IMR-90 (cell line): ENCODE results near the gene RPS27L. TPM values are rescaled to one million over a fixed set of nuclear protein-coding genes. Genes with fewer than 3 reads are reported as not detected.

ENCODE experiments used
- ATAC-seq: fragments of 200-7000 bp; cut with Tn5 transposase; 2 replicates; pipeline ENCODE4 v1.9.1; 2020; ENCODE audit warnings: low read depth, mild to moderate bottlenecking, moderate library complexity
- BruUV-seq: library from RNA; stranded (reverse); fragments of 400-500 nt; replicated peaks from 2 replicates; lab custom pipeline; 2021; lab: Mats Ljungman, UMichigan
- CTCF ChIA-PET: fragments of 300-600 bp; formaldehyde crosslinking; extraction: SDS; loops from one replicate; lab custom pipeline; 2021; ENCODE audit warnings: antibody characterized with exemption; lab: Yijun Ruan, JAX
- POLR2A ChIA-PET: fragments of 300-600 bp; sonication (Branson Sonifier 250); formaldehyde crosslinking; loops from one replicate; lab custom pipeline; 2022; ENCODE audit warnings: antibody characterized with exemption; ENCODE audit not compliant: unreplicated experiment; lab: Charles Lee
- DNase-seq: peaks from one replicate; pipeline ENCODE4 v3.0.0; 2013
- H2AFZ ChIP-seq: replicated peaks from 2 replicates; pipeline ENCODE3; 2013; ENCODE audit warnings: low read length, mild to moderate bottlenecking; ENCODE audit not compliant: poor library complexity
- H2AK5ac ChIP-seq: 2 replicates; pipeline ENCODE4 v1.6.1; 2013; ENCODE audit warnings: low read depth, low read length, inconsistent platforms
- H2AK9ac ChIP-seq: replicated peaks from 2 replicates; pipeline ENCODE3; 2013; ENCODE audit warnings: mild to moderate bottlenecking, low read depth, low read length, moderate library complexity; ENCODE audit not compliant: poor library complexity
- H2BK120ac ChIP-seq: 2 replicates; pipeline ENCODE4 v1.6.1; 2013; ENCODE audit warnings: low read depth, low read length, inconsistent platforms
- H2BK15ac ChIP-seq: 3 replicates; pipeline ENCODE4 v1.6.1; 2013; ENCODE audit warnings: low read depth, low read length, inconsistent platforms
- H2BK20ac ChIP-seq: 2 replicates; pipeline ENCODE4 v1.6.1; 2013; ENCODE audit warnings: low read depth, mild to moderate bottlenecking, inconsistent platforms, low read length, moderate library complexity
- H2BK5ac ChIP-seq: 2 replicates; pipeline ENCODE4 v1.6.1; 2013; ENCODE audit warnings: mild to moderate bottlenecking, low read depth, low read length, inconsistent platforms; ENCODE audit not compliant: poor library complexity, severe bottlenecking
- H3K14ac ChIP-seq: replicated peaks from 2 replicates; pipeline ENCODE4 v1.6.1; 2013; ENCODE audit warnings: low read depth, low read length, inconsistent platforms
- H3K18ac ChIP-seq: 2 replicates; pipeline ENCODE4 v1.6.1; 2013; ENCODE audit warnings: low read depth, low read length, control low read depth
- H3K23ac ChIP-seq: 2 replicates; pipeline ENCODE4 v1.6.1; 2013; ENCODE audit warnings: low read depth, low read length, inconsistent platforms
- H3K27ac ChIP-seq: 2 replicates; pipeline ENCODE4 v1.5.1; 2013; ENCODE audit warnings: mild to moderate bottlenecking, control low read depth, low read length; ENCODE audit not compliant: insufficient read depth
- H3K27me3 ChIP-seq: 2 replicates; pipeline ENCODE4 v1.6.1; 2013; ENCODE audit warnings: low read length; ENCODE audit not compliant: control insufficient read depth, insufficient read depth
- H3K36me3 ChIP-seq: 2 replicates; pipeline ENCODE4 v1.6.1; 2013; ENCODE audit warnings: low read length, mixed read lengths; ENCODE audit not compliant: control insufficient read depth, insufficient read depth
- H3K4ac ChIP-seq: 2 replicates; pipeline ENCODE4 v1.6.1; 2013; ENCODE audit warnings: low read depth, low read length, inconsistent platforms
- H3K4me1 ChIP-seq: 2 replicates; pipeline ENCODE4 v1.6.1; 2013; ENCODE audit warnings: low read length, mixed read lengths; ENCODE audit not compliant: control insufficient read depth, insufficient read depth
- H3K4me2 ChIP-seq: 2 replicates; pipeline ENCODE4 v1.6.1; 2013; ENCODE audit warnings: low read depth, mild to moderate bottlenecking, control low read depth, low read length, moderate library complexity
- H3K4me3 ChIP-seq: 2 replicates; pipeline ENCODE4 v1.5.1; 2013; ENCODE audit warnings: low read depth, mild to moderate bottlenecking, control low read depth, low read length, moderate library complexity; ENCODE audit not compliant: insufficient read depth
- H3K56ac ChIP-seq: 2 replicates; pipeline ENCODE4 v1.6.1; 2013; ENCODE audit warnings: low read length, inconsistent platforms; ENCODE audit not compliant: insufficient read depth; ENCODE audit errors: extremely low read depth
- H3K79me1 ChIP-seq, 2 experiments: 2 replicates each; pipeline ENCODE4 v1.6.1; 2013; ENCODE audit warnings: low read length in 2 of 2, inconsistent platforms in 1 of 2, low read depth in 1 of 2
- H3K9ac ChIP-seq: 2 replicates; pipeline ENCODE4 v1.6.1; 2013; ENCODE audit warnings: low read depth, low read length, control low read depth
- H3K9me1 ChIP-seq: 2 replicates; pipeline ENCODE4 v1.6.1; 2013; ENCODE audit warnings: low read length, inconsistent platforms; ENCODE audit not compliant: insufficient read depth
- H3K9me3 ChIP-seq: 2 replicates; pipeline ENCODE4 v1.6.1; 2013; ENCODE audit warnings: low read length; ENCODE audit not compliant: control insufficient read depth, insufficient read depth
- H4K20me1 ChIP-seq: 2 replicates; pipeline ENCODE4 v1.6.1; 2013; ENCODE audit warnings: low read length, inconsistent platforms; ENCODE audit not compliant: insufficient read depth
- H4K5ac ChIP-seq: 2 replicates; pipeline ENCODE4 v1.6.1; 2013; ENCODE audit warnings: mild to moderate bottlenecking, low read depth, low read length, control low read depth
- H4K8ac ChIP-seq, 2 experiments: 2 replicates each; pipeline ENCODE4 v1.6.1; 2013; ENCODE audit warnings: low read depth in 2 of 2, low read length in 2 of 2, control low read depth in 1 of 2, inconsistent platforms in 1 of 2
- H4K91ac ChIP-seq: 2 replicates; pipeline ENCODE4 v1.6.1; 2013; ENCODE audit warnings: low read depth, low read length, inconsistent platforms; ENCODE audit not compliant: insufficient read depth
- CEBPB ChIP-seq: IDR thresholded peaks from 2 replicates; pipeline ENCODE4 v1.6.1; 2012; ENCODE audit warnings: low read depth, low read length, improper control_type of control experiment
- FOS ChIP-seq: fragments of 150-350 bp; IDR thresholded peaks from 2 replicates; pipeline ENCODE4 v1.6.1; 2016; ENCODE audit warnings: low read depth, low read length
- MXI1 ChIP-seq: IDR thresholded peaks from 2 replicates; pipeline ENCODE4 v1.6.1; 2012; ENCODE audit warnings: low read depth, mild to moderate bottlenecking, low read length, moderate library complexity, borderline replicate concordance
- RAD21 ChIP-seq: IDR thresholded peaks from 2 replicates; pipeline ENCODE4 v1.6.1; 2012; ENCODE audit warnings: low read length, improper control_type of control experiment
- SMC3 ChIP-seq: fragments of 150-350 bp; IDR thresholded peaks from 2 replicates; pipeline ENCODE4 v1.6.1; 2016; ENCODE audit warnings: low read depth, mild to moderate bottlenecking, antibody characterized with exemption, low read length, moderate library complexity
- WGBS, 2 experiments: methylation state at CpG; one replicate each; pipeline versions ENCODE4 v1.1.5 to v1.1.7; 2013; ENCODE audit warnings: missing lambda C conversion rate in 2 of 2; ENCODE audit not compliant: insufficient read length in 1 of 2; ENCODE audit errors: extremely low coverage in 2 of 2; 5-methylcytosine and 5-hydroxymethylcytosine counted together
- dilution Hi-C: fragments of 300-500 bp; cut with HindIII; formaldehyde crosslinking; loops from one replicate; pipeline ENCODE4 v1.14.3; 2018; ENCODE audit warnings: low sequenced_read_pairs; ENCODE audit not compliant: unreplicated experiment
- in situ Hi-C: fragments of 300-500 bp; cut with MboI; formaldehyde crosslinking; loops from 3 replicates; pipeline ENCODE4 v1.14.3; 2019; ENCODE audit warnings: low sequenced_read_pairs, inconsistent platforms, mixed read lengths
- intact Hi-C: fragments of 100-400 bp; cut with micrococcal nuclease; formaldehyde crosslinking; loops from 2 replicates; pipeline ENCODE4 v1.10.0; 2022
- polyA plus RNA-seq, 3 experiments: library from polyadenylated mRNA; depleted of rRNA; stranded (reverse); fragments of >200 nt; gene quantifications; 2 replicates each; pipeline ENCODE4 v1.2.3, GENCODE V29; 2012; ENCODE audit warnings: low replicate concordance in 1 of 3
- total RNA-seq: library from RNA; depleted of rRNA; stranded (reverse); fragments of >200 nt; gene quantifications from 2 replicates; pipeline ENCODE4 v1.2.3, GENCODE V29; 2012

The RPS27L gene
- total and polyA plus RNA-seq, 2 of the 4 experiments (the other 2 are of a cell fraction) = 53.1 to 302 TPM

- H3K18ac ChIP-seq = no peak overlapping the region
- CTCF ChIA-PET = no interaction called here
- no CpG with 5 or more reads among the region's 3 CpGs for WGBS, 2 experiments
- H4K8ac ChIP-seq = no peak overlapping the region
- H2AK5ac ChIP-seq = no peak overlapping the region
- no peak overlapping the region for H2AFZ ChIP-seq
- H3K79me1 ChIP-seq = peaks cover 23 to 60% of the 10 kb centered on the region in 2 experiments
- H3K27me3 ChIP-seq = no peaks in the 10 kb centered on the region
- H3K36me3 ChIP-seq = no peaks in the 10 kb centered on the region
- H3K4ac ChIP-seq = no peak overlapping the region
- peak overlapping the region; percentile 95 for H2BK5ac ChIP-seq
- in situ Hi-C loops (no loop called here), dilution Hi-C loops (no loop called here), intact Hi-C loops (loop anchor here (5.0 kb wide), 1 partner anchor 34 kb away; the partner anchor contains the start of gene RPS27L)
- H3K9me3 ChIP-seq = no peaks in the 10 kb centered on the region
- H3K4me3 ChIP-seq = peak overlapping the region; percentile 95
- peak overlapping the region; percentile 99 for H3K4me2 ChIP-seq
- H3K23ac ChIP-seq = peak overlapping the region; percentile 97; the same call in 1 of the 2 replicates
- H3K4me1 ChIP-seq = peaks cover 16% of the 10 kb centered on the region
- H2BK15ac ChIP-seq = no peak overlapping the region
- H4K91ac ChIP-seq = no peak overlapping the region
- POLR2A ChIA-PET = interaction anchor here (0.6 kb wide), 1 partner anchor 32 kb away, joined by 4 read pairs; no protein-coding TSS in a partner anchor
- TF ChIP-seq FOS = no peak
- no peak for TF ChIP-seq SMC3
- TF ChIP-seq MXI1 = no peak
- TF ChIP-seq CEBPB = peak; percentile 51; the same call in 1 of the 2 replicates
- TF ChIP-seq RAD21 = no peak
- no peak for ATAC-seq
- no peak overlapping the region for H2BK20ac ChIP-seq
- no peak overlapping the region for H2AK9ac ChIP-seq
- no peak overlapping the region for H3K56ac ChIP-seq
- no peak overlapping the region for H3K27ac ChIP-seq
- H3K14ac ChIP-seq = no peak overlapping the region
- no peak overlapping the region for H2BK120ac ChIP-seq
- H4K5ac ChIP-seq = no peak overlapping the region
- H3K9me1 ChIP-seq = peaks cover 6% of the 10 kb centered on the region
- BruUV-seq = no TSS peak
- peak; percentile 36 for DNase-seq
- H3K9ac ChIP-seq = peak overlapping the region; percentile 98; the same call in 1 of the 2 replicates
- H4K20me1 ChIP-seq = peaks cover 12% of the 10 kb centered on the region; the same call in 1 of the 2 replicates
These were observed 33.7 kb upstream of the RPS27L start for GRCh38 chr15:63190769-63191649.
